WI38 (cell line): ENCODE results near the gene DENND2D.
"Not testable (repeated sequence)": the region's sequence is repeated elsewhere in the genome, so short reads cannot be mapped to it uniquely, and the experiment has no call there.

Experiments used
- H3K4me3 ChIP-seq: 2 replicates; pipeline ENCODE4 v1.5.1; 2011; ENCODE audit warnings: low read depth, mild to moderate bottlenecking, control low read depth, low read length
- TF ChIP-seq, protein P1 (sequence below): IDR thresholded peaks from 2 replicates; pipeline ENCODE4 v1.5.1; 2012; ENCODE audit warnings: low read depth, mild to moderate bottlenecking, control low read depth, low read length

Gene DENND2D

DNA sequence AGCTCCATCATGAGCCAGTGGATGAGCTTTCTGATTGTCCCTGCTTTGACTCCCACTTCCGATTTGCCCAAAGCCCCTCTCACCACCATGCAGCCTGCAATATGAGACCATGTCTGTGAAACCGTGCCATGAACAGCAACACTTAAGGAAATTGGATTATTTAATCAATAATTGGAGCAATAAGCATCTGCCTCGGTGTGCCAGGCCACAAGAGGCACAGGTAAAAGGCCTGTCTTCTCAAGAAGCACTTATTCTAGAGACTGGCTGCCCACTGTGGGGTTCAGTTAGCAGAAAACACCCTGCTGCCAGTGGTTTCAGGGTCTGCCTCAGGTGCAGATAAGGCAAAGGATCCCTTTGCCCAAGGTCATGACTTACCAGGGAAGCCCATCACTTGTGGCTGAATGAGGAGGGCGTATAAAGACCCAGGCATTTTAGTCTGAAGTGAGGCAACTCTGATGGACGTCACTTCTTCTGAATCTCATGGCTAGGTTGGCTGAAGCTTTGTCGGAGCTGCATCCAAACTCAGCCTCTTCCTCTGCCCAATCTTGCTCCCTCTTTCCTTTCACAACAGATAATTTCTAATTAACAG is 19.9 kb upstream of the DENND2D start:
- TF ChIP-seq, protein P1, sequence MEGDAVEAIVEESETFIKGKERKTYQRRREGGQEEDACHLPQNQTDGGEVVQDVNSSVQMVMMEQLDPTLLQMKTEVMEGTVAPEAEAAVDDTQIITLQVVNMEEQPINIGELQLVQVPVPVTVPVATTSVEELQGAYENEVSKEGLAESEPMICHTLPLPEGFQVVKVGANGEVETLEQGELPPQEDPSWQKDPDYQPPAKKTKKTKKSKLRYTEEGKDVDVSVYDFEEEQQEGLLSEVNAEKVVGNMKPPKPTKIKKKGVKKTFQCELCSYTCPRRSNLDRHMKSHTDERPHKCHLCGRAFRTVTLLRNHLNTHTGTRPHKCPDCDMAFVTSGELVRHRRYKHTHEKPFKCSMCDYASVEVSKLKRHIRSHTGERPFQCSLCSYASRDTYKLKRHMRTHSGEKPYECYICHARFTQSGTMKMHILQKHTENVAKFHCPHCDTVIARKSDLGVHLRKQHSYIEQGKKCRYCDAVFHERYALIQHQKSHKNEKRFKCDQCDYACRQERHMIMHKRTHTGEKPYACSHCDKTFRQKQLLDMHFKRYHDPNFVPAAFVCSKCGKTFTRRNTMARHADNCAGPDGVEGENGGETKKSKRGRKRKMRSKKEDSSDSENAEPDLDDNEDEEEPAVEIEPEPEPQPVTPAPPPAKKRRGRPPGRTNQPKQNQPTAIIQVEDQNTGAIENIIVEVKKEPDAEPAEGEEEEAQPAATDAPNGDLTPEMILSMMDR = no peak
- H3K4me3 ChIP-seq = no peak overlapping the region

DNA sequence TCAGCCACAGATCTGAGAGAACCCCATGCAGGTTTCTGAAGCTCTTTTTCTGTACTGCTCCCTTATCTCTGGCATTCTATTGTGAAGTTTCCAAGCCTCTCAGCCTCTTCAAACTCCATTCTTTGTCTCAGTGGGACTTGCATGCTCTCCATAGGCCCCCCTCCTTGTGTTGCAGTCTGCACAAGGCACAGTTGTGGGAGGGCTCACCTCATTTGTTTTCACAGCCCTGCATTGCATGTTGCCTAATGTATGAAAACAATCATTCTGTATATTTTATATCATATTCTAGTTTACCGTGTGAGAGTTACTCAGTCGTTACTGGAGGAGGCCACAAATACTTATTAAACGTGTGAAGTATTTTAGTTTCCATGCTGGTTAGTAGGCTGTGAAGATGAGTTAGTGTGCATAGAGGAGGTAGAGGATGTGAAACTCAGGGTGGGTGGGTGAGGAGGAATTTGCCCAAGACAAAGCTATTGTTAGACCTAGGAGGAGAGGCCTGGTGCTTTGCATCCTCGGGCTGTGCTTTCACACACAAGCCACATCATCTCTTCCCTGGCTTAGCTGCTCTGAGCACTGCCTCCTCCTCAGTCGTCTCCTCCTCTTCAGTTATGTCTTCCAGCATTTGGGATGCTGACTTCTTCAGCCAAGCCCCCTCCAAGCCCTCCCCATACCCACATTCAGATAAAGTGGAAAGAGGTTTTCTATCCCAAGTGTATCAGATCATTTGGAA is 19.3 kb upstream of the DENND2D start:
- no peak overlapping the region for H3K4me3 ChIP-seq

DNA sequence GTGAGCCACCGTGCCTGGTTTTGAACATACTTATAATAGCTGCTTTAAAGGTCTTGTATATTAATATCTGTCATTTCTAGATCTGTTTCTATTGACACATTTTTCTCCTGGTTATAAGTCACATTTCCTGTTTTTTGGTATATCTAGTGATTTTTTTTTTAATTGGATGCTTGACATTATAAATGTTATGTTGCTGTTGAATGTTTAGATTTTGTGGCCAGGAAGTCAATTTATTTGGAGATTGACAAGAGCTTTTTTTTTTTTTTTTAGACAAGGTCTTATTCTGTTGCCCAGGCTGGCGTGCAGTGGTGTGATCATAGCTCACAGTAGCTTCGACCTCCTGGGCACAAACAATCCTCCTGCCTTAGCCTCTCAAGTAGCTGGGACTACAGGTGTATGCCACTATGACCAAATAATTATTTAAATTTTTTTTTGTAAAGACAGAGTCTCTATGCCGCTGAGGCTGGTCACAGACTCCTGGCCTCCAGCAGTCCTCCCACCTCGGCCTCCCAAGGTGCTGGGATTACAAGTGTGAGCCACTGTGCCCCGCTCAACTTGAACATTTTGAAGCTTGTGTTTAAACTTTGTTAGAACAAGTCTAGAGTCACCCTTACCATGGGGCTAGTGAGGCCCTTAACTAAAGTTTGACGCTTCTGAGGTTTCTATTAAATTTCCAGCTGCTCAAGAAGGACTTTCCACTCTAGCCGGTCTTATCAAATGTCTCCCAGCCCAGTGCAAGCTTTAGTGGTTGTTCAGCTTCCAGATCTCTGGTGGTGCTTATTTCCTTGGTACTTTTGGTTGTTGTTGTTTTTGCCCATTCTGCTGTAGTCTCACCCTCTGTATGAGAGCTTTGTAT is 18.5 kb upstream of the DENND2D start:
- TF ChIP-seq, protein P1 = no peak
- no peak overlapping the region for H3K4me3 ChIP-seq

More for the DNA sequence above, 19.3 kb upstream of the DENND2D start:
- TF ChIP-seq, protein P1 = no peak

DNA sequence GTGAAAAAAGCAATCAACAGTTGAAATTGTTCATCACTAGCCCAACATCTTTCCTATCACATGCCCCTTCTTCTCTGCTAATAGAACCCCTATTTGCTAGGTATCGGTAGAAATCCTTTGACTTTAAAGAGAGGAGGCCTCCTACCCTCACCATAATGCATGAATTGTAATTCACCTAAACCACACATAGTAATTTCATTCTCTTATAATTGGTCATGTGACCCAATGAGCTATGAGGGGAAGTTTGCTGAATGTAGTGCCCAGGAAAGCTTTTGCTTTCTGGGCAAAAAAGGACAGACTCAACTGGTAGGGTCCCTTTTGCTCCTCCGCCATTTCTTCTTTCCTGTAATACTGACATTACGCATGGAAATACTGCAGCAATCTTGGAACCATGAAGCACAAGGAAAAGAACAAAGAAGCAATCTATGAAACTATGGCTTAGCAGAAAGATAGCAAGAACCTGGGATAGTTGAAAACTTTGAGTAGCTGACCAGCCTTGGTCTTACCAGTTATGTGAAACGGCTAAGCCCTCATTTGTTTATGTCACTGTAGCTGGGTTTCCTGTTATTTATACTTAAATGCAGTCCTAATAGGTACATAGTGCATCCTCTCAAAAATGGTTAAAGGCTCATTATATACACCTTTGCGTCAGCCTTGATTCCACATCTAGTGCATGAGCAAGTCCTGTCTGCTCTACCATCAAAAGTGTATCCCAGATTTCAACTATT is 16.9 kb upstream of the DENND2D start:
- TF ChIP-seq, protein P1 = no peak
- no peak overlapping the region for H3K4me3 ChIP-seq

DNA sequence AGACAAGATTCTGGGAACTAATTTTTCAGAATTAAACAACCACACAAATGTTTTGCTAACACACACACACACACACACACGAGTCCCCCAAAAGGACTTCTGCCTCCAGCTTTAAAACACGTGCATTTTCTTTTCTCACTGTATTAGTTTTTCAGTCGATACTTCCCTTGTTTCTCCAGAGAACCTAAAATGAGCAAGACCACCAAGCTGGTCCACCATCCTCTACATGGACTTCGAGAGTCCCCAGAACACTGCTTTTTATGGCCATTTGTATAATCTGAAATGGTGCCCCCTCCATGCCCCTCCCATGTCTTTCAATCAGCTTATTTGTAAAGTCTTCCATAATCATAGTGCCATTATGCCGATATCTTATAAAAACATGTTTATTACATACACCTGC is 16.3 kb upstream of the DENND2D start:
- H3K4me3 ChIP-seq = no peak overlapping the region
- TF ChIP-seq, protein P1 = no peak

DNA sequence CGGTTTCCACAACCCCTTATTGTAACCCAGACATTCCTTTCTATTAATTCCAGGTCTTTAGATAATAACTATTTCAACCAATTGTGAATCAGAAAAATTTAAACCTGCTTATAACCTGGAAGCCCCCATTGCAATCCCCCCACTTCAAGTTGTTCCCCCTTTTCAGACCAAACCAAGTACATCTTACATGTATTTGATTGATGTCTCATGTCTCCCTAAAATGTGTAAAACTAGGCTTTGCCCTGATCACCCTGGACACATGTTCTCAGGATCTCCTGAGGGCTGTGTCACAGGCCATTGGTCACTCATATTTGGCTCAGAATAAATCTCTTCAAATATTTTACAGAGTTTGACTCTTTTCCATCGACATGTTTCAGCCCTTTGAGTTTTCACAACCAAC is 14.8 kb upstream of the DENND2D start:
- H3K4me3 ChIP-seq = not testable (repeated sequence)

DNA sequence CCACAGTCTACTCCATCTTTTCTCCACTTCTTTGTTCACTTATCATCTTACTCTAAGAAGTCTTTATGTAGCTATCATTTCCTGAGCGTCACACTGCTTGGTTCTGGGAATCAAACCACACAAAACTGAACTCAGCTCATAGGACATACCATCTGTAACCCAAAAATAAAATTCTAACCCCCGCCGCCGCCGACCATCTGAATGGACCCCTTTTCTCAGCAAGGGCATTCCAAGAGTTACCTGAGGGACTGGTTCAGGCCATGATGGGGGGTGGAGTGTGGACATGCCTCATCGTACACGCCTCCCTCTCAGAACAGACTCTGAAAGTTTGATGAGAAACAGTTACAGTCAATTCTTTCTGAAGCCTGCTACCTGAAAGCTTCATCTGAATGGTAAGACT is 14.4 kb upstream of the DENND2D start:
- H3K4me3 ChIP-seq = no peak overlapping the region
- TF ChIP-seq, protein P1 = no peak
